B cell (primary cell): Measurements from ENCODE around the gene STX11. TPM values are rescaled to one million over a fixed set of nuclear protein-coding genes. Genes with fewer than 3 reads are reported as not detected.

Source experiments
- ATAC-seq: fragments of 200-7000 bp; cut with Tn5 transposase; one replicate; pipeline ENCODE4 v1.10.0; 2021; ENCODE audit warnings: low read depth, mild to moderate bottlenecking, moderate number of reproducible peaks, moderate library complexity
- CTCF ChIA-PET: fragments of 350-600 bp; sonication (Branson Sonifier 250); formaldehyde crosslinking; loops from one replicate; lab custom pipeline; 2021; ENCODE audit warnings: antibody characterized with exemption, inconsistent platforms; lab: Charles Lee
- POLR2A ChIA-PET: fragments of 350-600 bp; sonication (Branson Sonifier 250); formaldehyde crosslinking; loops from one replicate; lab custom pipeline; 2021; ENCODE audit warnings: antibody characterized with exemption; lab: Charles Lee
- DNase-seq: peaks from one replicate; pipeline ENCODE4 v3.0.0; 2013
- H2AFZ ChIP-seq: 2 replicates; pipeline ENCODE4 v1.6.1; 2012; ENCODE audit warnings: mild to moderate bottlenecking, low read depth, low read length; ENCODE audit not compliant: insufficient read depth, poor library complexity, severe bottlenecking
- H3K27ac ChIP-seq, 2 donors: 1 replicate in 1 of 2; 2 replicates in 1 of 2; pipeline ENCODE4 v1.5.1; 2012 to 2013; ENCODE audit warnings: low read length in 2 of 2, mild to moderate bottlenecking in 2 of 2, moderate library complexity in 1 of 2
- H3K27me3 ChIP-seq, 4 experiments: fragments of 200-600 bp in 1 of 4; sonication (generic) in 1 of 4; replicated peaks in 1 of 4; 1 replicate in 2 of 4; 2 replicates in 2 of 4; pipeline versions ENCODE4 v1.6.1 to v1.7.0; 2013 to 2016; ENCODE audit warnings: low read length in 3 of 4, mild to moderate bottlenecking in 2 of 4, mixed read lengths in 1 of 4, moderate library complexity in 1 of 4; ENCODE audit not compliant: insufficient read depth in 4 of 4, control insufficient read depth in 3 of 4; ENCODE audit errors: control extremely low read depth in 1 of 4
- H3K36me3 ChIP-seq, 2 experiments: replicated peaks in 1 of 2; 1 replicate in 1 of 2; 2 replicates in 1 of 2; pipeline versions ENCODE4 v1.6.1 to v1.7.1; 2013; ENCODE audit warnings: low read length in 1 of 2; ENCODE audit not compliant: insufficient read depth in 2 of 2, control insufficient read depth in 1 of 2; ENCODE audit errors: control extremely low read depth in 1 of 2, extremely low read depth in 1 of 2
- H3K4me1 ChIP-seq, 2 donors: fragments of 200-600 bp in 1 of 2; sonication (generic) in 1 of 2; 1 replicate in 1 of 2; 2 replicates in 1 of 2; pipeline versions ENCODE4 v1.5.1 to v1.6.1; 2013 to 2017; ENCODE audit warnings: low read length in 2 of 2; ENCODE audit not compliant: control insufficient read depth in 2 of 2, insufficient read depth in 2 of 2
- H3K4me2 ChIP-seq: replicated peaks from 2 replicates; pipeline ENCODE3; 2012; ENCODE audit warnings: mild to moderate bottlenecking, low read depth, low read length; ENCODE audit not compliant: poor library complexity, severe bottlenecking
- H3K4me3 ChIP-seq, 5 experiments: fragments of 200-600 bp in 1 of 5; sonication (generic) in 1 of 5; 1 replicate in 3 of 5; 2 replicates in 2 of 5; pipeline versions ENCODE4 v1.5.1 to v1.7.0; 2011 to 2016; ENCODE audit warnings: low read length in 4 of 5, mild to moderate bottlenecking in 4 of 5, low read depth in 2 of 5, control low read depth in 1 of 5, moderate library complexity in 1 of 5; ENCODE audit not compliant: insufficient read depth in 1 of 5; ENCODE audit errors: control extremely low read depth in 1 of 5, extremely low read depth in 1 of 5
- H3K79me2 ChIP-seq: fragments of 200-600 bp; sonication (generic); one replicate; pipeline ENCODE4 v1.6.0; 2016; ENCODE audit warnings: low read length; ENCODE audit not compliant: control insufficient read depth, insufficient read depth
- H3K9ac ChIP-seq: fragments of 200-600 bp; sonication (generic); 2 replicates; pipeline ENCODE4 v1.6.1; 2017; ENCODE audit warnings: mild to moderate bottlenecking, low read length, moderate library complexity
- H3K9me3 ChIP-seq, 3 donors: one replicate each; pipeline versions ENCODE4 v1.6.1 to v1.7.1; 2013; ENCODE audit warnings: low read length in 2 of 3; ENCODE audit not compliant: control insufficient read depth in 2 of 3, insufficient read depth in 1 of 3; ENCODE audit errors: control extremely low read depth in 1 of 3
- H4K20me1 ChIP-seq: 2 replicates; pipeline ENCODE4 v1.6.0; 2012; ENCODE audit warnings: mild to moderate bottlenecking, low read length; ENCODE audit not compliant: insufficient read depth, control insufficient read depth, poor library complexity, severe bottlenecking
- H3K27ac Mint-ChIP-seq: one replicate; pipeline ENCODE4 v1.8.0; 2021; ENCODE audit warnings: mixed read lengths
- H3K27me3 Mint-ChIP-seq: one replicate; pipeline ENCODE4 v1.8.0; 2021; ENCODE audit warnings: mixed read lengths
- H3K4me1 Mint-ChIP-seq: one replicate; pipeline ENCODE4 v1.8.0; 2021; ENCODE audit warnings: mixed read lengths
- H3K4me3 Mint-ChIP-seq: one replicate; pipeline ENCODE4 v1.8.0; 2021; ENCODE audit warnings: mixed read lengths
- H3K9me3 Mint-ChIP-seq: one replicate; pipeline ENCODE4 v1.8.0; 2022; ENCODE audit warnings: mixed read lengths; ENCODE audit not compliant: insufficient read depth
- CTCF ChIP-seq: fragments of 200-600 bp; IDR thresholded peaks from one replicate; pipeline ENCODE4 v1.8.0; 2022; ENCODE audit warnings: antibody characterized with exemption, mild to moderate bottlenecking
- EZH2 ChIP-seq: IDR thresholded peaks from 2 replicates; pipeline ENCODE4 v1.6.1; 2012; ENCODE audit warnings: borderline replicate concordance, low read depth, mild to moderate bottlenecking, moderate library complexity, low read length; ENCODE audit not compliant: insufficient read depth, poor library complexity, severe bottlenecking
- WGBS: methylation state at CpG from one replicate; pipeline ENCODE4 v1.1.5; 2013; ENCODE audit warnings: missing lambda C conversion rate; ENCODE audit not compliant: insufficient coverage; 5-methylcytosine and 5-hydroxymethylcytosine counted together
- intact Hi-C: fragments of 100-400 bp; cut with micrococcal nuclease; formaldehyde crosslinking; loops from one replicate; pipeline ENCODE4 v1.10.0; 2022
- polyA plus RNA-seq: library from polyadenylated mRNA; depleted of rRNA; stranded (reverse); fragments of >200 nt; gene quantifications from 2 replicates; pipeline ENCODE4 v1.2.3, GENCODE V29; 2012
- total RNA-seq, 2 donors: library from RNA; stranded (reverse); fragments of 120-200 nt in 1 of 2; gene quantifications; 1 replicate in 1 of 2; 2 replicates in 1 of 2; pipeline versions ENCODE4 v1.2.3 to v1.2.4, GENCODE V29; 2013 to 2022

The STX11 gene
- total and polyA plus RNA-seq, 2 donors (not counting 1 experiment from before 2014, with no cell fraction given): 10.3 to 14.6 TPM

GRCh38 chr6:144220031-144220790, 69.9 kb downstream of the STX11 start:
- Histone ChIP-seq H2AFZ (no peak overlapping the region), H3K9me3 (no peaks in the 10 kb centered on the region), H3K27ac (no peak overlapping the region), H3K36me3 (no peaks in the 10 kb centered on the region), H4K20me1 (no peaks in the 10 kb centered on the region), H3K79me2 (no peaks in the 10 kb centered on the region), H3K4me2 (no peak overlapping the region), H3K4me3 (no peak overlapping the region), H3K27me3 (no peaks in the 10 kb centered on the region), H3K9ac (no peak overlapping the region), H3K4me1 (peaks cover 18 to 23% of the 10 kb centered on the region in 2 donors)
- TF ChIP-seq CTCF (no peak), EZH2 (no peak)
- POLR2A ChIA-PET: no interaction called here
- Mint-ChIP-seq H3K4me1 (peaks cover 35% of the 10 kb centered on the region), H3K27ac (no peak overlapping the region), H3K27me3 (peaks cover 3% of the 10 kb centered on the region), H3K4me3 (no peak overlapping the region), H3K9me3 (peaks cover 2% of the 10 kb centered on the region)
- WGBS: 96% methylated on average over 4 of the region's 5 CpGs
- DNase-seq (no peak), ATAC-seq (no peak)
- intact Hi-C loops: no loop called here
- CTCF ChIA-PET: interaction anchor here (0.6 to 5.4 kb wide), 11 partner anchors 13 to 642 kb away, joined by 3 to 72 read pairs (median 4); no protein-coding TSS in a partner anchor

GRCh38 chr6:144223686-144224085, 73.4 kb downstream of the STX11 start:
- H2AFZ ChIP-seq: no peak overlapping the region
- no peak overlapping the region for H3K4me3 ChIP-seq
- ATAC-seq (no peak), DNase-seq (no peak)
- H3K9ac ChIP-seq: no peak overlapping the region
- Mint-ChIP-seq H3K4me1 (peaks cover 4% of the 10 kb centered on the region), H3K27ac (no peak overlapping the region), H3K27me3 (no peaks in the 10 kb centered on the region), H3K4me3 (no peak overlapping the region), H3K9me3 (no peaks in the 10 kb centered on the region)
- no peak overlapping the region for H3K4me2 ChIP-seq
- CTCF ChIA-PET: interaction anchor here (0.5 to 1.2 kb wide), 4 partner anchors 114 to 258 kb away, joined by 3 to 4 read pairs (median 3); no protein-coding TSS in a partner anchor
- H3K27me3 ChIP-seq: no peaks in the 10 kb centered on the region
- H3K27ac ChIP-seq: no peak overlapping the region
- H3K79me2 ChIP-seq: no peaks in the 10 kb centered on the region
- H3K4me1 ChIP-seq: peaks cover 0 to under 1% of the 10 kb centered on the region in 2 donors
- WGBS: no CpG with 5 or more reads among the region's 2 CpGs
- TF ChIP-seq EZH2 (no peak), CTCF (no peak)
- H4K20me1 ChIP-seq: no peaks in the 10 kb centered on the region
- H3K9me3 ChIP-seq: no peaks in the 10 kb centered on the region
- POLR2A ChIA-PET: no interaction called here
- H3K36me3 ChIP-seq: no peaks in the 10 kb centered on the region
- intact Hi-C loops: no loop called here
